ENCODE measurements around the gene CACNA1S.

Gene CACNA1S

DNA sequence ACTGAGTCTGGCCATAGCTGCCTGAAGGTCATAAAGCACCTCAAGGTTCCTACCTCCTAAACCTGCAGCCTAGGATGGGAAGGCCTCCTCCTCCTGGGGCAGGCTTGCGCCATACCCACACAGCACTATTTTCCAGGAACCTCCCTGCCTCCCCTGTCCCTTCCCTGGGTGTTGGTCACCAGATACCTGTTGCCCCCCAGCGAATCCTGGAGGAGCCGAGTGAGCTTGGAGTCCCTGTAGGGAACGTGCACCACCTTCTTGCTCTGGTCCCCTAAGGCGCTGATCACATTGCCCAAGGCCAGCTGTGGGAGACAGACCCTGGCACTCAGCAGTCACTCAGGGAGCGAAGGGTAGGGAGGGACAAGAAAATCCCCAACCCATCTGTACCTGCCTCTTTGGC, 108.1 kb downstream of the CACNA1S start:
- DNase-seq: no peak
- Histone ChIP-seq H3K4me2 (ENCODE audit: low read length) (no peak overlapping the region), H3K27ac (ENCODE audit: low read depth, low read length) (no peak overlapping the region), H4K8ac (ENCODE audit: low read depth, low read length) (no peak overlapping the region), H3K23ac (ENCODE audit: low read length) (no peak overlapping the region), H3K4me1 (ENCODE audit: control insufficient read depth in 1 of 2, insufficient read depth in 2 of 2, low read length in 2 of 2) (peaks cover 0 to 4% of the 10 kb centered on the region in 2 experiments), H3K9me3 (ENCODE audit: insufficient read depth, low read depth, low read length) (no peaks in the 10 kb centered on the region), H2BK120ac (ENCODE audit: insufficient read depth, low read length, poor library complexity) (no peak overlapping the region), H3K9ac (ENCODE audit: low read length) (no peak overlapping the region), H3K18ac (ENCODE audit: low read length) (no peak overlapping the region), H2BK12ac (ENCODE audit: low read length) (no peak overlapping the region), H4K12ac (ENCODE audit: low read depth, low read length) (no peak overlapping the region), H2BK5ac (ENCODE audit: low read depth, low read length, poor library complexity) (no peak overlapping the region), H4K91ac (ENCODE audit: low read depth, low read length) (no peak overlapping the region), H2AK5ac (ENCODE audit: low read length) (no peak overlapping the region), H3K79me1 (ENCODE audit: low read length) (no peaks in the 10 kb centered on the region), H3K27me3 (ENCODE audit: insufficient read depth, low read length) (no peaks in the 10 kb centered on the region), H3K79me2 (ENCODE audit: control insufficient read depth, insufficient read depth, low read length, poor library complexity) (no peaks in the 10 kb centered on the region), H3K14ac (ENCODE audit: low read length) (no peak overlapping the region), H3K4me3 (ENCODE audit: low read depth, low read length) (no peak overlapping the region), H3K36me3 (ENCODE audit: control insufficient read depth in 1 of 2, insufficient read depth in 2 of 2, low read length in 2 of 2) (no peaks in the 10 kb centered on the region), H3K4ac (ENCODE audit: low read depth, low read length) (no peak overlapping the region), H2AFZ (ENCODE audit: insufficient read depth, low read length, poor library complexity) (no peak overlapping the region)
- WGBS (ENCODE audit: extremely low coverage, insufficient coverage, insufficient read length): no CpG with 5 or more reads among the region's 6 CpGs

DNA sequence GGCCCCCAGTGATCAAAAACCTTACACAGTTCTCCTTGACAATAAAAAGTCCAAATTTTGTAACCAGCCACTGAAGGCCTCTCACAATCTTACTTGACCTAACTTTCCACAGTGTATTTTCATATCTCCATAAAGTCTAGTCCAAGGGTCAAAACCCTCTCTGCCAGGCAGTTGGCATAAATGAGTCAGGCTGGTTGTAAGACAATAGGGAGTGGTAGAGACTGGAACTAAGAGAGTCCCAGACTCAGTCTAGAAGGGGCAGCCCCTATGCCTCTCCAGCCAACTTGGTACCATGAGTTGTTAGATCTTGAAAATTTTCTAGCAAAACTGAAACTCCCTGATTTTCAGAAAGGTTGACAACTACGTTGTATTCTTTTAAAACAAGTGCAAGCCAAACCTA, 109.7 kb downstream of the CACNA1S start:
- Histone ChIP-seq H3K4ac (ENCODE audit: low read depth, low read length) (no peak overlapping the region), H2BK120ac (ENCODE audit: insufficient read depth, low read length, poor library complexity) (no peak overlapping the region), H2BK12ac (ENCODE audit: low read length) (no peak overlapping the region), H3K23ac (ENCODE audit: low read length) (no peak overlapping the region), H3K4me3 (ENCODE audit: low read depth, low read length) (no peak overlapping the region), H4K12ac (ENCODE audit: low read depth, low read length) (no peak overlapping the region), H3K9ac (ENCODE audit: low read length) (no peak overlapping the region), H3K27me3 (ENCODE audit: insufficient read depth, low read length) (no peaks in the 10 kb centered on the region), H3K79me2 (ENCODE audit: control insufficient read depth, insufficient read depth, low read length, poor library complexity) (no peaks in the 10 kb centered on the region), H4K8ac (ENCODE audit: low read depth, low read length) (no peak overlapping the region), H3K79me1 (ENCODE audit: low read length) (no peaks in the 10 kb centered on the region), H3K36me3 (ENCODE audit: control insufficient read depth in 1 of 2, insufficient read depth in 2 of 2, low read length in 2 of 2) (no peaks in the 10 kb centered on the region), H2AFZ (ENCODE audit: insufficient read depth, low read length, poor library complexity) (no peak overlapping the region), H3K4me2 (ENCODE audit: low read length) (no peak overlapping the region), H3K18ac (ENCODE audit: low read length) (no peak overlapping the region), H3K14ac (ENCODE audit: low read length) (no peak overlapping the region), H3K9me3 (ENCODE audit: insufficient read depth, low read depth, low read length) (no peaks in the 10 kb centered on the region), H4K91ac (ENCODE audit: low read depth, low read length) (no peak overlapping the region), H3K27ac (ENCODE audit: low read depth, low read length) (no peak overlapping the region), H2AK5ac (ENCODE audit: low read length) (no peak overlapping the region), H2BK5ac (ENCODE audit: low read depth, low read length, poor library complexity) (no peak overlapping the region), H3K4me1 (ENCODE audit: control insufficient read depth in 1 of 2, insufficient read depth in 2 of 2, low read length in 2 of 2) (peaks cover 0 to 4% of the 10 kb centered on the region in 2 experiments)
- DNase-seq: no peak
- WGBS (ENCODE audit: extremely low coverage, insufficient coverage, insufficient read length): no CpG with 5 or more reads among the region's 1 CpG

GRCh38 chr1:201001962-201002361, 110.3 kb downstream of the CACNA1S start:
- H3K14ac ChIP-seq (ENCODE audit: low read length): no peak overlapping the region
- peaks cover 0 to 4% of the 10 kb centered on the region in 2 experiments for H3K4me1 ChIP-seq (ENCODE audit: control insufficient read depth in 1 of 2, insufficient read depth in 2 of 2, low read length in 2 of 2)
- no peak overlapping the region for H3K9ac ChIP-seq (ENCODE audit: low read length)
- DNase-seq: no peak
- no CpG with 5 or more reads among the region's 11 CpGs for WGBS (ENCODE audit: extremely low coverage, insufficient coverage, insufficient read length)
- no peak overlapping the region for H3K4me3 ChIP-seq (ENCODE audit: low read depth, low read length)
- H3K36me3 ChIP-seq (ENCODE audit: control insufficient read depth in 1 of 2, insufficient read depth in 2 of 2, low read length in 2 of 2): no peaks in the 10 kb centered on the region
- H2AFZ ChIP-seq (ENCODE audit: insufficient read depth, low read length, poor library complexity): no peak overlapping the region
- H3K4ac ChIP-seq (ENCODE audit: low read depth, low read length): no peak overlapping the region
- no peak overlapping the region for H3K4me2 ChIP-seq (ENCODE audit: low read length)
- H3K79me1 ChIP-seq (ENCODE audit: low read length): no peaks in the 10 kb centered on the region
- H2AK5ac ChIP-seq (ENCODE audit: low read length): no peak overlapping the region
- no peaks in the 10 kb centered on the region for H3K9me3 ChIP-seq (ENCODE audit: insufficient read depth, low read depth, low read length)
- no peak overlapping the region for H3K18ac ChIP-seq (ENCODE audit: low read length)
- no peaks in the 10 kb centered on the region for H3K27me3 ChIP-seq (ENCODE audit: insufficient read depth, low read length)
- H2BK120ac ChIP-seq (ENCODE audit: insufficient read depth, low read length, poor library complexity): no peak overlapping the region
- H4K91ac ChIP-seq (ENCODE audit: low read depth, low read length): no peak overlapping the region
- no peak overlapping the region for H2BK12ac ChIP-seq (ENCODE audit: low read length)
- no peak overlapping the region for H4K8ac ChIP-seq (ENCODE audit: low read depth, low read length)
- no peak overlapping the region for H4K12ac ChIP-seq (ENCODE audit: low read depth, low read length)
- H3K79me2 ChIP-seq (ENCODE audit: control insufficient read depth, insufficient read depth, low read length, poor library complexity): no peaks in the 10 kb centered on the region
- H2BK5ac ChIP-seq (ENCODE audit: low read depth, low read length, poor library complexity): no peak overlapping the region
- H3K27ac ChIP-seq (ENCODE audit: low read depth, low read length): no peak overlapping the region
- H3K23ac ChIP-seq (ENCODE audit: low read length): no peak overlapping the region

GRCh38 chr1:201000391-201000790, 111.8 kb downstream of the CACNA1S start:
- Histone ChIP-seq H3K14ac (ENCODE audit: low read length) (no peak overlapping the region), H4K91ac (ENCODE audit: low read depth, low read length) (no peak overlapping the region), H3K23ac (ENCODE audit: low read length) (no peak overlapping the region), H3K9me3 (ENCODE audit: insufficient read depth, low read depth, low read length) (no peaks in the 10 kb centered on the region), H3K4me1 (ENCODE audit: control insufficient read depth in 1 of 2, insufficient read depth in 2 of 2, low read length in 2 of 2) (no peaks in the 10 kb centered on the region), H2BK12ac (ENCODE audit: low read length) (no peak overlapping the region), H2AFZ (ENCODE audit: insufficient read depth, low read length, poor library complexity) (no peak overlapping the region), H3K4me3 (ENCODE audit: low read depth, low read length) (no peak overlapping the region), H3K9ac (ENCODE audit: low read length) (no peak overlapping the region), H2BK5ac (ENCODE audit: low read depth, low read length, poor library complexity) (no peak overlapping the region), H2AK5ac (ENCODE audit: low read length) (no peak overlapping the region), H3K27ac (ENCODE audit: low read depth, low read length) (no peak overlapping the region), H3K27me3 (ENCODE audit: insufficient read depth, low read length) (no peaks in the 10 kb centered on the region), H3K79me1 (ENCODE audit: low read length) (no peaks in the 10 kb centered on the region), H3K79me2 (ENCODE audit: control insufficient read depth, insufficient read depth, low read length, poor library complexity) (no peaks in the 10 kb centered on the region), H3K4me2 (ENCODE audit: low read length) (no peak overlapping the region), H4K12ac (ENCODE audit: low read depth, low read length) (no peak overlapping the region), H2BK120ac (ENCODE audit: insufficient read depth, low read length, poor library complexity) (no peak overlapping the region), H3K36me3 (ENCODE audit: control insufficient read depth in 1 of 2, insufficient read depth in 2 of 2, low read length in 2 of 2) (no peaks in the 10 kb centered on the region), H3K18ac (ENCODE audit: low read length) (no peak overlapping the region), H4K8ac (ENCODE audit: low read depth, low read length) (no peak overlapping the region), H3K4ac (ENCODE audit: low read depth, low read length) (no peak overlapping the region)
- no peak for DNase-seq
- no CpG with 5 or more reads among the region's 25 CpGs for WGBS (ENCODE audit: extremely low coverage, insufficient coverage, insufficient read length)

Data from trophoblast cell (in vitro differentiated cells and primary cell).